Activated B cell treated with CpG ODN at 0.5 μM for 24 hours (primary cell): ENCODE data around the gene JMJD1C. TPM values are rescaled to one million over a fixed set of nuclear protein-coding genes. Genes with fewer than 3 reads are reported as not detected.

ENCODE experiments used
- ATAC-seq: fragments of 200-7000 bp; cut with Tn5 transposase; one replicate; pipeline ENCODE4 v1.10.0; 2021; ENCODE audit warnings: low read depth, mild to moderate bottlenecking, moderate library complexity
- CTCF ChIA-PET: fragments of 350-600 bp; sonication (Branson Sonifier 250); formaldehyde crosslinking; loops from one replicate; lab custom pipeline; 2021; ENCODE audit warnings: antibody characterized with exemption; lab: Charles Lee
- POLR2A ChIA-PET: fragments of 350-600 bp; sonication (Branson Sonifier 250); formaldehyde crosslinking; loops from one replicate; lab custom pipeline; 2021; ENCODE audit warnings: antibody characterized with exemption; lab: Charles Lee
- DNase-seq: peaks from one replicate; pipeline ENCODE4 v3.0.0; 2022
- H3K27ac Mint-ChIP-seq: one replicate; pipeline ENCODE4 v1.8.0; 2020; ENCODE audit warnings: mixed read lengths
- H3K27me3 Mint-ChIP-seq: one replicate; pipeline ENCODE4 v1.8.0; 2021; ENCODE audit warnings: mixed read lengths
- H3K36me3 Mint-ChIP-seq: one replicate; pipeline ENCODE4 v1.8.0; 2021; ENCODE audit warnings: low read depth, mixed read lengths
- H3K4me1 Mint-ChIP-seq: one replicate; pipeline ENCODE4 v1.8.0; 2021; ENCODE audit warnings: mixed read lengths
- H3K4me3 Mint-ChIP-seq: one replicate; pipeline ENCODE4 v1.8.0; 2020; ENCODE audit warnings: mild to moderate bottlenecking, mixed read lengths
- H3K9me3 Mint-ChIP-seq: one replicate; pipeline ENCODE4 v1.8.0; 2020; ENCODE audit warnings: mixed read lengths
- intact Hi-C: fragments of 100-400 bp; cut with micrococcal nuclease; formaldehyde crosslinking; loops from one replicate; pipeline ENCODE4 v1.15.1; 2024
- total RNA-seq: library from RNA; stranded (reverse); gene quantifications from 2 replicates; pipeline ENCODE4 v1.2.3, GENCODE V29; 2022
- TF ChIP-seq, protein P1 (sequence below): fragments of 200-600 bp; IDR thresholded peaks from one replicate; pipeline ENCODE4 v1.8.0; 2022; ENCODE audit warnings: antibody characterized with exemption, mild to moderate bottlenecking

The JMJD1C gene
- total RNA-seq, 1 donor from 2014 or later: 176 TPM

DNA sequence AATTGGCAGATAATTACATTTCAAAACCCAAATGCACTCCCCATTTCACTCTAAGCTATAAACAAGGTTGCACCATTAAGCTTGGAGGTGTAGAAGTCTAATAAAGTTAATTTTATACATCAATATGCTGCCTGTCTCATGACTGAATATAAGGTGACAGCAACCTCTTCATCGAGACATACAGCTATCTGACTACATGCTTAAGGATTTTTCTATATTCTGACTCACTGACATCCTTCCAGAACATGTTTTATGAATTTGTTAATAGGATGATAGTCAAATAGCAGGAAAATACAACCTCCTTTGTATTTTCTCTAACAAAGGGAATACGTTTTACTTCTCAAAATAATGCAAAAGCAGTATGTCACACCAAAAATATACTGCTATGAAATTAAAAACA lies 256.1 kb downstream of the JMJD1C start:
- ATAC-seq (no peak), DNase-seq (no peak)
- peaks cover 80% of the 10 kb centered on the region for H3K36me3 Mint-ChIP-seq
- peaks cover 70% of the 10 kb centered on the region for H3K4me1 Mint-ChIP-seq
- H3K9me3 Mint-ChIP-seq: no peaks in the 10 kb centered on the region
- POLR2A ChIA-PET: no interaction called here
- no peaks in the 10 kb centered on the region for H3K27me3 Mint-ChIP-seq
- TF ChIP-seq, protein P1, sequence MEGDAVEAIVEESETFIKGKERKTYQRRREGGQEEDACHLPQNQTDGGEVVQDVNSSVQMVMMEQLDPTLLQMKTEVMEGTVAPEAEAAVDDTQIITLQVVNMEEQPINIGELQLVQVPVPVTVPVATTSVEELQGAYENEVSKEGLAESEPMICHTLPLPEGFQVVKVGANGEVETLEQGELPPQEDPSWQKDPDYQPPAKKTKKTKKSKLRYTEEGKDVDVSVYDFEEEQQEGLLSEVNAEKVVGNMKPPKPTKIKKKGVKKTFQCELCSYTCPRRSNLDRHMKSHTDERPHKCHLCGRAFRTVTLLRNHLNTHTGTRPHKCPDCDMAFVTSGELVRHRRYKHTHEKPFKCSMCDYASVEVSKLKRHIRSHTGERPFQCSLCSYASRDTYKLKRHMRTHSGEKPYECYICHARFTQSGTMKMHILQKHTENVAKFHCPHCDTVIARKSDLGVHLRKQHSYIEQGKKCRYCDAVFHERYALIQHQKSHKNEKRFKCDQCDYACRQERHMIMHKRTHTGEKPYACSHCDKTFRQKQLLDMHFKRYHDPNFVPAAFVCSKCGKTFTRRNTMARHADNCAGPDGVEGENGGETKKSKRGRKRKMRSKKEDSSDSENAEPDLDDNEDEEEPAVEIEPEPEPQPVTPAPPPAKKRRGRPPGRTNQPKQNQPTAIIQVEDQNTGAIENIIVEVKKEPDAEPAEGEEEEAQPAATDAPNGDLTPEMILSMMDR: no peak
- no peak overlapping the region for H3K27ac Mint-ChIP-seq
- intact Hi-C loops: loop anchor here (5.0 kb wide), 1 partner anchor 37 kb away; no protein-coding TSS in a partner anchor
- CTCF ChIA-PET: interaction anchor here (0.8 kb wide), 1 partner anchor 510 kb away, joined by 4 read pairs; no protein-coding TSS in a partner anchor
- H3K4me3 Mint-ChIP-seq: no peak overlapping the region

DNA sequence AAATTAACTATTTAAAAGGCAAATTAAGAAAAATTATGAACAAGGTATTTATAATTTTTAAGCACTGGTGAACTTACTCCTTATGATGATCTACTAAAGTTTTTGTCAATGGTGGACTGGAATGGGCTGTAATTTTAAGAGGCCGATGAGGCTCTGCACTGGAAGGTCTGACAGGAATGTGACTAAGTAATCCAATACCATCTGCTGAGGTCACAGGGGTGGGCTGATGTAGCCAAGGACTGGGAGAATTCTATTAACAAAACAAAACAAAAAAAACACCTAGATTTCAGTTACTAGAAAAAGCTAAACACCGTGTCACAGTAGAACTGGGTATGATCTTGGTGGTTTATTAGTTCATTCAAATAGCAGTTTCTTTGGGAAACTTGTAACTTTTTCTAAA lies 256.8 kb downstream of the JMJD1C start:
- Mint-ChIP-seq H3K9me3 (no peaks in the 10 kb centered on the region), H3K27me3 (no peaks in the 10 kb centered on the region), H3K4me3 (no peak overlapping the region), H3K36me3 (peaks cover 80% of the 10 kb centered on the region), H3K27ac (no peak overlapping the region), H3K4me1 (peaks cover 73% of the 10 kb centered on the region)
- CTCF ChIA-PET: interaction anchor here (0.8 to 1.3 kb wide), 2 partner anchors 42 to 511 kb away, joined by 3 to 4 read pairs; no protein-coding TSS in a partner anchor
- TF ChIP-seq, protein P1: no peak
- DNase-seq (no peak), ATAC-seq (no peak)
- intact Hi-C loops: loop anchor here (5.0 kb wide), 1 partner anchor 37 kb away; no protein-coding TSS in a partner anchor
- POLR2A ChIA-PET: no interaction called here

DNA sequence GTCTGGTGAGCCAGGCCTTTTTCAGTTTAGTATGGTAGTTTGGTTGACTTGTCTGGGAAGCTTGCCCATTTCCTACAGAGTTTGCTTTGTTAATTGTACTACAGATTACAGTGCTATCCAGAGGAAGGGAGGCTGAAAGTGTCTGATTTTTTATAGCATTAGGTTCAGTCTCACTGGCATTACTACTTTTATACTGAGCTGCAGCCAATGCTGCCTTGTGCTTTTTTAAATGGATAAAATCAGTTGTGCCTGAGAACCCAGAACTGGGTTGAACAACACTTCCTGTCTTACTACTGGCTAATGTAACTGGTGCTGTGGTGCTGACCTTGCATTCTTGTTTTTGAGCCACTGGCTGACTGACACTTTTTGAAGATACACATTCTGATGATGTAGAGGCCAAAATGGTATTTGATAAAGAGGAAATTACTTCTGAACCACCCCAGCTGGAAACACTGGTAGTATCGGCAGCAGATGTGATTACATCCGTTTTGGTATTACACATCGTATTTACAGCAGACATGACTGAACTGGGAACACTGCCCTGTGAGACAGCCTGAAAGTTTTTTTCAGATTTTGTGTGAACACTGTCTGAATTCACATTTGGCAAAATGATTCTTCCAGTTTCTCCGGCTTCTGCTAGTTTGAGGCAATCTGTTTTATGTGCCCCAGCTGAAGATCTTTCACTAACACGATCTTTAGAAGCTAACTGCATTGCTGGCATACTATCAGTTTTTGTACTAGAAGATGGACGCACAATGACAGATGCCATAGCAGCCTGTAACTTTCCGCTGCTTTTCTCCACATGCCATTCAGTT lies 258.6 kb downstream of the JMJD1C start:
- intact Hi-C loops: loop anchor here (2.0 to 5.0 kb wide), 2 partner anchors 18 to 35 kb away; no protein-coding TSS in a partner anchor
- peak; percentile 62 for ATAC-seq

DNA sequence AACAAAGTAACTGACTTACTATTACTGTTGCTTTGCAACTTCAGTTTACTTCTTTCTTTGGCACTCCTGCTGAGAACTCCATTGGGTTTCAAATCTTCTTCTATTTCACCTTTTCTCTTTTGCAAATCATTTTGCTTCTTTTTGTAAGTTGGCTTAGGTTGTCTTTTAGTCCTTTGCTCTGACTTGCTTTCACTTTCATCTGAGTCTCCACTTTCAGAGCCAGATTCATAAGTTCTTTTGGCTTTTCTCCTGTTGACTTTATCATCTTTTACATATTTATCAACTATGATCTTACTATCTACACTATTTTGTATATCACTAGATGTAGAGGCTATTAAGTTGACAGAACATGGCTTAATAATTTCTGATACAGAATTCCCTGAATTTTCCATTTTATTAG lies 259.2 kb downstream of the JMJD1C start:
- Mint-ChIP-seq H3K4me3 (peak overlapping the region; percentile 55), H3K9me3 (no peaks in the 10 kb centered on the region), H3K27ac (peak overlapping the region; percentile 75), H3K4me1 (peaks cover 66% of the 10 kb centered on the region), H3K36me3 (peaks cover 71% of the 10 kb centered on the region), H3K27me3 (no peaks in the 10 kb centered on the region)
- DNase-seq (no peak), ATAC-seq (no peak)
- ChIA-PET POLR2A (interaction anchor here (0.6 to 1.4 kb wide), 4 partner anchors 10 to 503 kb away, joined by 3 to 4 read pairs (median 3); no protein-coding TSS in a partner anchor), CTCF (interaction anchor here (1.5 to 2.4 kb wide), 2 partner anchors 61 to 514 kb away, joined by 4 to 10 read pairs; no protein-coding TSS in a partner anchor)
- intact Hi-C loops: loop anchor here (2.0 to 5.0 kb wide), 2 partner anchors 18 to 34 kb away; no protein-coding TSS in a partner anchor
- TF ChIP-seq, protein P1: no peak

More for the DNA sequence above, 258.6 kb downstream of the JMJD1C start:
- POLR2A ChIA-PET: interaction anchor here (1.3 to 1.4 kb wide), 2 partner anchors 422 to 424 kb away, joined by 3 read pairs; no protein-coding TSS in a partner anchor
- Mint-ChIP-seq H3K36me3 (peaks cover 73% of the 10 kb centered on the region), H3K27ac (peak overlapping the region; percentile 75), H3K9me3 (no peaks in the 10 kb centered on the region), H3K4me1 (peaks cover 70% of the 10 kb centered on the region), H3K27me3 (no peaks in the 10 kb centered on the region), H3K4me3 (no peak overlapping the region)
- CTCF ChIA-PET: interaction anchor here (1.1 to 2.4 kb wide), 3 partner anchors 61 to 513 kb away, joined by 3 to 10 read pairs (median 4); no protein-coding TSS in a partner anchor
- TF ChIP-seq, protein P1: no peak
- no peak for DNase-seq
